Renal cortex interstitium (tissue), 11 donors: ENCODE data around the gene CHCHD6. TPM values are rescaled to one million over a fixed set of nuclear protein-coding genes. Genes with fewer than 3 reads are reported as not detected.

Experiments
- DNase-seq, 11 donors: peaks; one replicate each; pipeline ENCODE4 v3.0.0-alpha.2; 2013; ENCODE audit warnings: low read depth in 9 of 11, low spot score in 4 of 11; ENCODE audit errors: extremely low read depth in 1 of 11
- polyA plus RNA-seq, 3 donors: library from polyadenylated mRNA; unstranded; fragments of 120-200 nt; gene quantifications; one replicate each; pipeline ENCODE4 v1.2.1, GENCODE V29; 2013; ENCODE audit not compliant: insufficient read length in 3 of 3

CHCHD6 gene
- polyA plus RNA-seq, 3 donors = 15.7 to 22.3 (median 21.1) TPM

- DNase-seq = no peak
These were observed 19.8 kb downstream of the CHCHD6 start for GRCh38 chr3:126723801-126724200.

GRCh38 chr3:126728680-126729079 lies 24.6 kb downstream of the CHCHD6 start:
- DNase-seq = no peak

- no peak for DNase-seq
These were observed 26.3 kb downstream of the CHCHD6 start for GRCh38 chr3:126730376-126730775.

GRCh38 chr3:126731044-126731443 lies 27.0 kb downstream of the CHCHD6 start:
- DNase-seq = no peak

DNA sequence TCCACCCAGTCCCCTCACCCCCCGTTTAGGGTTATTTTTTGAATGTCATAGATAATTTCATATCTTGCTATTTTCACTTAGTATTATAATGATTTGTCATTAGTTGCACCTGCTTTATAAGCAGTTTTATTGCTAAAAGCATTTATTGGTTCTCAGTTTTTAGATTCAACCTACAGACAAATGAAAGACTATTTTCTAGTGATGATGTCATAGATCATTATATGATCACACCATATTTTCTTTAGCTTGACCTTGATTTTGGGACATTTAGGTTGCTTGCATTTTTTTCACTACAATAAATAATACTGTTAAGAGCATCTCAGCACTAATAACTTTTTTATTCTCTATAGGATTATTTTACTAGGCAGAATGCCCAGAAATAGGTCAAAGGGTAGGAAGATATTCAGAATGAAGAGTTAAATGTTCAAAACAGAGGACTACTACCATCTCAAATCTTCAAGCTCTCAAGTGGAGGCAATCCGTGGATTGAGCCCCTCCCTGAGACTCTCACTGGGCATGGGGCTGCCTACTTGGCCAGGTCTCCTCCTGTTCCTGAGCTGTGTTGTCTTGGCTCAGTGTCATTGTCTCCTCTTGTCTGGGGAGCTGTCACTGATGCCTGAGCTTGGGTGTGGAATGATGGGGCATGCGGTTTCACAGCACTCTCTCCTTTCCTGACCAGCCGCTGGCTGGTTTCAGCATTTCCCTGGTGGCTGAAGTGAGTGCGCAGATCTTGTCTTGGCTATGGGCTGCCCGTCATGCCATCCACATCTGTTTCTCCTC lies 28.4 kb downstream of the CHCHD6 start:
- DNase-seq = peak in 2 of 11 donors; percentile 20 to 48

DNA sequence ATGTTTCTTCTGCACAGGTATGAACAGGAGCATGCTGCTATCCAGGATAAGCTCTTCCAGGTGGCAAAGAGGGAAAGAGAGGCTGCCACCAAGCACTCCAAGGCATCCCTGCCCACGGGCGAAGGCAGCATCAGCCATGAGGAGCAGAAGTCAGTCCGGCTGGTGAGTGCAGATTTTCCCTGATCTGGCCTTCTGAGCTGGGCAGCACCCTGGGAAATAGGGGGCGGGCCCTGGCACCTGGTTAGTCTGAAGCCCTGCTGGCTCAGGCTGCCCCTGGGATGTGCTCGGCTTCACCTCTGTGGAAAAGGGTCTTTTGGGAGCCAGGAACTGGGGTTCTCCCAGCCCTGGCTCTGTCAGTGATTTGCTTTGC lies 29.0 kb downstream of the CHCHD6 start:
- DNase-seq = no peak

GRCh38 chr3:126734106-126734723 lies 30.2 kb downstream of the CHCHD6 start:
- DNase-seq = no peak

GRCh38 chr3:126737527-126737926 lies 33.5 kb downstream of the CHCHD6 start:
- no peak for DNase-seq

DNA sequence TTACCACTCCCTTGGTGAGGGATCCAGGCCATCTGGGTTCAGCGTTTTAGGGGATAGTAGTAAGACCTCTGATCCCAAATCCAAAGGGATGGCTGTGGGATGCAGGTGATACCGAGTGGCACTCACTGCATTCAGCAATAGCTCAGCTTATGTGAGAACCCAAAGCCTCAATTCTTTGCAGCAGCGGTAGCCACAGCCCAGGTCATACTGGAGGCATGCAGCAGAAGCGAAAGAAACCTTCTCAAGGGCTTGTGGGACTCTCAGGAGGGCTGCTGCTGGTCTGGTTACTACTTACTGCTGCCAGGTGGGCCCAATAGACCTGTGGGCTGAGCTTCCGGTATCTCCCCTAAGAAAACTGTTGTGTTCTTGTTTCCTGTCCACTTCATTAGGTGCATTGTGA lies 38.0 kb downstream of the CHCHD6 start:
- DNase-seq = no peak

GRCh38 chr3:126743350-126743749 lies 39.3 kb downstream of the CHCHD6 start:
- DNase-seq = no peak

DNA sequence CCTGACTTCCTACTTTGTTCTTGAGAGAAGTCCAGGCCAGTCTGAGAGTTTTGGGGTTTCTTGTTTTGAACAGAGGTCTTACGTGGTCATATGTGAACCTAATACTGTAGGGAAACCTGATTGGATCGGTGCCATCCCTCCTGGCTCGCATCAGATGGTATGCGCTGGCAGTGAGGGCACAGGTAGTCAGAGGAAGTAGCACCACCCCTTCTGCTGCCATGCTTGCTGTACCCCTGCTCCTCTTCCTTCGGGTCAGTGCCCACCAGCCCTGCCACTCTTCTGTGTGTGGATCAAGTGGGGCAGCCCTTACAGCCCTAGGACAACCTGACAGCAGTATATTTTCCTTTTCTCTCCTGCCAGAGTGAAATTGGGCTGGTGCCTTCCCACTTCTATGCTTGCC lies 39.7 kb downstream of the CHCHD6 start:
- no peak for DNase-seq

- DNase-seq = no peak
These were observed 41.8 kb downstream of the CHCHD6 start for GRCh38 chr3:126745760-126746394.

DNA sequence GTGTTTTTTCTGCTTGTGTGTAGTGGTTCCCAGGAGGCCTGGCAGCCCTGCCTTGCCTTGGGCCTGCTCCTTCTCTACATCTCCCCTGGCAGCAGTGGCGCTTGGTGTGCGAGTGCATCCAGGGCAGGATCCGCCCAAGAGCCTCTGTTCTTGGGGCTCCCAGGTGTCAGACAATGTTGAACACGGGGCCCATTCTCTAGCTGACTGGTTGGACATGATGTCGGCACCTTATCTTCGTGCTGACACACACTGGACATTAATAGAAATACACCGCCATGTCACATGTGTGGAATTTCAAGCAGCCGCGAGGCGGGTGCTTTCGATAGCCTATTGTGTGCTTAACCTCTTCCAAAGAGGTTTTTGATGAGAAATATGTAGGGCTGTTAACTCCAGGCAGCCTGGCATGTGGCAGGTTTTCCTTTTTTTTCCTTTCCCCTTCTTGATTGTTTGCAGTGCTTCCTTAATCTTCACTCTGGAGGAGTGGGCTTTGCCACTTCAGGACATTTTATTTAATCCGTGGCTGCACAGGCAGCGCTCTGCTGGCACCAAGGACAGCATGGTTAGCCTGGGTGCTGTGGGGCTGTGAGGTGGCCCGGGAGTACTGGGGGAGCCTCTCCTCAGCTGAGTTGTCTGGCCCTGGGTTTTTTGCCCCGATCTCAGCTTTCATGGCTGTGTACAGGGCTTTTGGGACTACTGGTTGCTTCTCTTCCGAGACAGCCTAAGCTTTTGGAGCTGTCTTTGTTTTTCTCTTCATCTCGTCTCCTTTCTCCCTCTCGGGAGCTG lies 42.5 kb downstream of the CHCHD6 start:
- peak in 3 of 11 donors; percentile 5 to 14 (median 6) for DNase-seq

DNA sequence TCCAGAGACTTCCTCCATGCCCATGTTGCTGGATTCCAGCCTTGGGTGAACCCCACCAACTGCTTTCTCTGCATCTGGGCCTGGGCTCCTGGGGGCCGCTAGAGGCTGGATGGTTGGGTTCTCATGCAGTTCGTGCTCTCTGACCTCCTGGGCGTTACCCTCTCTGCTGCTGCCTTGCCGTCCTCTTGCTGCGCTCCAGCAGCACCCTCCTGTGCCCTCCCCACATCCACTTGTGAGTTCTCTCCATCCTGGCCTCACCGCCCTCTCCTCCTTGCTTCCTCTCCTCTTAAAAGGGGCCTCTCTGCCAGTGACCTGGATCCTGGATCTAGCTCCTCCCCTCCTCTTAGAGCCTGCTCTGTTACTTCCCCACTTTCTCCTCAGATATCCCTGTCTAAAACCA lies 43.7 kb downstream of the CHCHD6 start:
- DNase-seq = no peak

- DNase-seq = no peak
These were observed 44.9 kb downstream of the CHCHD6 start for GRCh38 chr3:126748701-126749546.

DNA sequence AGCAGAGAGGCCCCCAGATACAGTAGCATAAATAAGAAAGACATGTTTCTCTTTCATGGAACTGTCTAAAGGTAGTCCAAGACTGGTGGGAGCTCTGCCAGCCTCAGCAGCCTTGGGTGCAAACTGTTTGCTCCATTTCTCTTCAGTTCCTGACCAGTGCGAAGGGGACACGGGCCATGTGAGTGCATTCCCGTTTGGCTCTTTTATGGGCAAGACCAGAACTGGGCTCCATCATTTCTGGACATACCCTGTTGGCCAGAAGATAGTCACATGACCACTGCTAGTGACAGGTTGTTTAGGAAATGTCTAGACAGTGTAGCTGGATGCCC lies 45.5 kb downstream of the CHCHD6 start:
- DNase-seq = no peak

- no peak for DNase-seq
These were observed 46.1 kb downstream of the CHCHD6 start for GRCh38 chr3:126749931-126750755.

DNA sequence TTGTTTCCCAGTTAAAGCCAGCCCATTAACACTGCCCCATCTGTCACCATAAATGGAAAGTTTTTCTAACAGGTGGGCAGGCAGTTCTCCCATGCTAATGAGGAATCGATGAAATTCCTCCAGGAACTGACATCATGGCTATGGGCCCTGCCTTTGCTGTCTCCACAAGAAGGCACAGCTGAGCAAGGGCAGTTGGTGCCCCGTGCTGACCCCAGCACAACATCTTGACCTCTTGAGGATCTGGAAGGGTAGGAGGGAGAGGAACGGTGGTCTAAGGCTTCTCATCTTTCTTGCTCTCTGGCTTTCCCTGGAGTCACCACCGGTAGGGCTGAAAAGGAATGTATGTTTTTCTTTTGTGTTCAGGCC lies 46.7 kb downstream of the CHCHD6 start:
- peak in 2 of 11 donors; percentile 3 to 7 for DNase-seq
